ENCODE results near the gene PTMS. TPM values are rescaled to one million over a fixed set of nuclear protein-coding genes. Genes with fewer than 3 reads are reported as not detected.

Gene PTMS
- total RNA-seq, 1 donor from 2014 or later, result 352 TPM

DNA sequence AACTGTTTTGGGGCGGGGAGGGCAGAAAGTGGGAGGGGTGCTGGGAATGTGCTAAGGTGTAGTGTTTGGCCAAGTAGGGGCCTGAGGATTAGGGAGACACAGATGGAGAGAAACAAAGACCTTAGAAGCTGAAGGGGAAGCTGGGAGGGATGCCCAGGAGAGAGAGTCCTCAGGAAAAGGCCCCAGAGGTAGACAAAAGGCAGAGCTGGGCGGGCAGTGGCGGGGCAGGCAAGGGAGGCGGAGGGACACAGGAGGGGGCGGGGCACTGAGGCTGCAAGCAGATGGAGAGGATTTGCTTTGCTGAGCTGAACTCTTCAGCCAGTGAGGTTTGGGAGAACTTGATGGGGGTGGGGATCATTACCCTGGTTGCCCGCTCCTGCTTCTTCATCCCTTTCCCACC, 2.8 kb downstream of the PTMS start:
- ATAC-seq (no peak), DNase-seq (ENCODE audit: low spot score) (peak; percentile 78)
- intact Hi-C loops (cut with DNase I), result no loop called here

GRCh38 chr12:6769666-6770065, 3.5 kb downstream of the PTMS start:
- ATAC-seq (no peak), DNase-seq (ENCODE audit: low spot score) (no peak)
- intact Hi-C loops (cut with DNase I), result no loop called here

- intact Hi-C loops (cut with DNase I), result no loop called here
- no peak for DNase-seq (ENCODE audit: low spot score)
- ATAC-seq, result no peak
Measured at GRCh38 chr12:6770094-6770493, 3.9 kb downstream of the PTMS start.

DNA sequence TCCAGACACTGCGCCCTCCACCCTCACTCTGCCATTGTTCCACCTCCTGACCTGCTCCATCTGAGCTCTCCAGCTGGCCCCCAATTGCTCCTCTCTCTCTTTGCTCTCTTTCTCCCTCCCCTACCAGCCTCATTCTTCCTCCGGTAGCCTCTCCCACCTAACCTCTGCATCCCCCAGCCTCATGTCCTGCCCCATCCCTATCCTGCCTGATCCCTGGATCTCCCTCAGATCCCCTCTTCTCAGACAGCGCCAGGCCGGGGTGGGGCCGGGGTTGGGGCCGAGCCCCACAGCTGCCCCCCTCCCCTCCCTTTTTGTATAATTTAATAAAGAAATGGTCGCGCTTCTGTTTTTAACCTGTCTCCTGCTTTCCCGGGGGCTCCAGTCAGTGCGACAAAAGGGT, 4.4 kb downstream of the PTMS start:
- ATAC-seq, result no peak
- DNase-seq (ENCODE audit: low spot score), result no peak
- intact Hi-C loops (cut with DNase I), result no loop called here

DNA sequence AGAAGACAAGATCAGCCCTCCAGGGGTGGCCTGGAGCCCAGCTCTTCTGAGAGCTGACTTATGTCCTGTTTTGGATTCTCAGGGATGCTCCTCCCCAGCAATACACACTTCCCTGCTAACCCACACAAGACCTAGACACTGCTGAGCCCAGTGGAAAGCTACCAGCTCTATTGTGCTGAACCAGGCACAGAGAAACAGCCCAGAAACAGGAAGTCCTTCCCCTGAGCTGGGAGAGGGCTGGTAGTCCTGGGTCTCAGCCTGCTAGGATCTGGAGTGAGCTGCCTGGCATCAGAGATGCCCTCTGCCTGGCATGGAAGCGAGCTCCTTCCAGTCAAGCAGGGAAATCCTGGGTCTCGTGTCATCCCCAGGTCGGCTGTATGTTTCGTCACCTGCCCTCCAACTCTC, 4.9 kb downstream of the PTMS start:
- DNase-seq (ENCODE audit: low spot score) (no peak), ATAC-seq (no peak)
- intact Hi-C loops (cut with DNase I), result no loop called here

GRCh38 chr12:6771509-6772330, 5.6 kb downstream of the PTMS start:
- intact Hi-C loops (cut with DNase I), result no loop called here
- DNase-seq (ENCODE audit: low spot score), result no peak
- peak; percentile 61 for ATAC-seq

GRCh38 chr12:6772331-6772695, 6.2 kb downstream of the PTMS start, which contains the start of gene LAG3:
Gene LAG3, plus strand, starts transcription at chr12:6772520. Its CDS starts 333 bp downstream, at chr12:6772853.
- ATAC-seq (peak; percentile 34), DNase-seq (ENCODE audit: low spot score) (no peak)
- intact Hi-C loops (cut with DNase I), result no loop called here

- ATAC-seq (no peak), DNase-seq (ENCODE audit: low spot score) (no peak)
- intact Hi-C loops (cut with DNase I), result no loop called here
Measured at GRCh38 chr12:6772726-6773589, 6.8 kb downstream of the PTMS start.

GRCh38 chr12:6773590-6774351, 7.6 kb downstream of the PTMS start:
- ATAC-seq, result no peak
- DNase-seq (ENCODE audit: low spot score), result no peak
- intact Hi-C loops (cut with DNase I), result no loop called here

GRCh38 chr12:6774499-6775062, 8.4 kb downstream of the PTMS start:
- ATAC-seq (no peak), DNase-seq (ENCODE audit: low spot score) (no peak)
- intact Hi-C loops (cut with DNase I), result no loop called here

DNA sequence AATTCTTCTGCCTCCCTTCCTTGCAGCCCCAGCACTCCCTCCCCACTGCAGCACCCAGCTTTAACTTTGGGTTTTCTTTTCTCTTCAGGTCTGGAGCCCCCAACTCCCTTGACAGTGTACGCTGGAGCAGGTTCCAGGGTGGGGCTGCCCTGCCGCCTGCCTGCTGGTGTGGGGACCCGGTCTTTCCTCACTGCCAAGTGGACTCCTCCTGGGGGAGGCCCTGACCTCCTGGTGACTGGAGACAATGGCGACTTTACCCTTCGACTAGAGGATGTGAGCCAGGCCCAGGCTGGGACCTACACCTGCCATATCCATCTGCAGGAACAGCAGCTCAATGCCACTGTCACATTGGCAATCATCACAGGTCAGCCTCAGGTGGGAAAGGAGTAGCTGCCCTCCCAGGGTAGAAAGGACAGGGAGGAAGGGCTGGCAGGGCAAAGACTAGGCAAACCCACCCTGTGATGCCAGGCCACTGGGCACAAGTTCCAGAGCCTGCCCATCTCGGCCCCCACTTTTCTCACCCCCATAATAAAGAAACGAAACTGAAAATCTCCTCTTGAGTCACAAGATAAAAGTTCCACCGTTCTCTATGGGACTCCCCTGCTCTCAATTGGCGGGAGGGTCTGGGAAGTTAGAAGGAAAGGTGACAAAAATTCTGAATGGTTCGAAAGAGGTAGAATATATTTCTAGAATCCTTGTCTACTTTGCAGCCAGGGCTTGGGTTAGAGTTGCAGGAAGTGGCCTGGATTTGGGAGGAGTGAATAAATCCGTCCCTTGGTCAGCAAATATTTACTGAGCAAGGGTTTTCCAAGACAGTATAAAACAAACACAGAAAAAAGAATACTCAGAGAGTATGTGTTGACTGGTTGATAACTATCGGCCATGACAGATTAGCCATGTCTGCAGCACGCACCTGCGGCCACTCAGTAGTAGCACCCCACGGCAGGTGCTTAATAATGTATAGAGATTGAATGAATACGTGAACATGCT, 9.3 kb downstream of the PTMS start:
- DNase-seq (ENCODE audit: low spot score), result no peak
- intact Hi-C loops (cut with DNase I), result no loop called here
- ATAC-seq, result no peak

DNA sequence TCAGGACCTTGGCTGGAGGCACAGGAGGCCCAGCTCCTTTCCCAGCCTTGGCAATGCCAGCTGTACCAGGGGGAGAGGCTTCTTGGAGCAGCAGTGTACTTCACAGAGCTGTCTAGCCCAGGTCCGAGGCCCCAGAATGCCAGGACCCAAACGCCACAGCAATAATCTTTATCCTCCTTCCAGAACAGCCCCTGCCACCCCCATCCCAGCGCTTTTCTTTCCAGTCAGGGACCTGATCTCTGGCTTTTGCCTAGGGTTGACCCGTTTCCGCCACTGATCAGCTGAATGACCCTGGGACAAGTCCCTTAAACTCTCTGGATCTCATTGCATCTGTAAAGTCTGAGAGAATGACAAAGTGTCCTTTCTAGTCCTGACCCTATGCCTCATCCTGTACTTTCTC, 11.2 kb downstream of the PTMS start:
- intact Hi-C loops (cut with DNase I), result no loop called here
- ATAC-seq, result no peak
- DNase-seq (ENCODE audit: low spot score), result no peak

GRCh38 chr12:6778217-6778573, 12.0 kb downstream of the PTMS start:
- no peak for DNase-seq (ENCODE audit: low spot score)
- peak; percentile 77 for ATAC-seq

GRCh38 chr12:6778574-6779550, 12.7 kb downstream of the PTMS start:
- peak; percentile 97 for ATAC-seq
- intact Hi-C loops (cut with DNase I), result no loop called here
- peak; percentile 97 for DNase-seq (ENCODE audit: low spot score)

More at GRCh38 chr12:6778217-6778573, 12.0 kb downstream of the PTMS start:
- intact Hi-C loops (cut with DNase I), result no loop called here

DNA sequence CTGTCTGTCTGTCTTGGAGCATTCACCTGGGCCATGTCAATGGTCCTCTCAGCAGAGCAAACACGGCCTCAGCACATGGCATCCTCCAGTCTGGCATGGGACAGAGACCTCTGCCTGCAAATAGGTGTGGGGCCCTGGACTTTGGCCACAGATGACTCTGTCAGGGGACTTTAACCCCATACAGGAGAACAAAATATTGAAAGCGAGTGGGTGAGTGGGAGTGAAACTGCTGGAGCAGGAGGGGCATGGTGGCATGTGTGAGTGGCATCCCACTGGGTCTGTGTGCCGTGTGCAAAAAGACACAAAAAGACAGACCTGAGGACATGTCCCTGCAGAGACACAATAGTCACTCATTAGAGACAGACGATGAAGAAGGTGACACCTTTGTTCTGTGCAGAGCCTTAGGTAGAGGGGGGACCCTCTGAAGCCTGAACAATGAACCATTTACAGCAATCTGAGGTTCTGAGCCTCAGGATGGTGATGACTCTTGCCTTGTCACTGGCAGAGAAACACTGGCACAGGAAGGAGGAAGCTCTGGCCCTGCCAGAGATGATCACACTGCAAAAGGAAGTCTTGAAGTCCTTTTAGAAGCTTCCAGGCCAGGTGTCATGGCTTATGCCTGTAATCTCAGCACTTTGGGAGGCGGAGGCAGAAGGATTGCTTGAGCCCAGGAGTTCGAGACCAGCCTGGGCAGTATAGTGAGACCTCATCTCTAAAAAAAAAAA, 13.7 kb downstream of the PTMS start:
- intact Hi-C loops (cut with DNase I), result no loop called here
- ATAC-seq (no peak), DNase-seq (ENCODE audit: low spot score) (no peak)

DNA sequence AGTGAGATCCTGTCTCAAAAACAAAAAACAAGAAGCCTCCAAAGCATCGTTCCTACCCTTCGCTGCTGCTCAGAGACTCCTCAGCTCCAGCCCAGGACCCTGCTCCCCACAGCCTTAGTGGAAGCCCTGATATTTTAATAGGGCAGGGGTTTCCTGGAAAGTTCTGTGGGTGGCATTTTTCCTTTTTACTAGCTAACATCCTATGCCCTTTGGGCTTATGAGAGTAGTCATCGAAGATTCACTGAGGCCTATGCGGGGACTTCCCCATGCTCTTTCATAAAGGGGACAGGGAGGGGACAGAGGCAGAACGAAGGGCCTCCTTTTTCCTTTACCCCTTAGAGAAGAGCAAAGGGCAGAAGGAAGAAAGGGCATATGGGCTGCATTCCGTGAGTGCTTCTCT, 14.4 kb downstream of the PTMS start:
- intact Hi-C loops (cut with DNase I), result no loop called here
- ATAC-seq (no peak), DNase-seq (ENCODE audit: low spot score) (no peak)
